ENCODE measurements around the gene OPN4. TPM values are rescaled to one million over a fixed set of nuclear protein-coding genes. Genes with fewer than 3 reads are reported as not detected.
A peak's percentile ranks its signal among the peaks of the same experiment; 100 is the strongest.

The OPN4 gene
- total and polyA plus RNA-seq, 2 experiments from 2014 or later, result not detected

GRCh38 chr10:86646532-86646931 is 7.8 kb upstream of the OPN4 start:
- Histone ChIP-seq H3K79me2 (no peaks in the 10 kb centered on the region), H3K9me2 (replicated peaks; ENCODE audit: insufficient read depth) (no peaks in the 10 kb centered on the region), H3K27ac (peak overlapping the region; percentile 55), H4K20me1 (ENCODE audit: insufficient read depth, poor library complexity, severe bottlenecking) (no peaks in the 10 kb centered on the region), H3K27me3 (no peaks in the 10 kb centered on the region), H2AFZ (no peak overlapping the region), H3K36me3 (replicated peaks; ENCODE audit: insufficient read depth, low read depth) (no peaks in the 10 kb centered on the region), H3K9me3 (ENCODE audit: low read depth) (no peaks in the 10 kb centered on the region), H3K4me1 (ENCODE audit: insufficient read depth) (peaks cover 21% of the 10 kb centered on the region), H3K4me2 (no peak overlapping the region), H3K4me3 (no peak overlapping the region)
- WGBS (ENCODE audit: low lambda C conversion rate, missing lambda C conversion rate), result 76% methylated on average over 5 of the region's 5 CpGs
- no peak for DNase-seq (ENCODE audit: low spot score)
- TF ChIP-seq CTCF (IDR thresholded peaks at IDR 0.05; ENCODE audit: poor library complexity) (no peak), EZH2phosphoT487 (IDR thresholded peaks at IDR 0.05; ENCODE audit: low read depth, severe bottlenecking, unreplicated experiment) (no peak), EZH2 (IDR thresholded peaks at IDR 0.05; ENCODE audit: borderline replicate concordance) (no peak)

GRCh38 chr10:86646933-86647332 is 7.4 kb upstream of the OPN4 start:
- no peak for DNase-seq (ENCODE audit: low spot score)
- Histone ChIP-seq H3K36me3 (replicated peaks; ENCODE audit: insufficient read depth, low read depth) (no peaks in the 10 kb centered on the region), H3K27me3 (no peaks in the 10 kb centered on the region), H2AFZ (no peak overlapping the region), H3K27ac (peak overlapping the region; percentile 55), H3K4me2 (no peak overlapping the region), H3K9me3 (ENCODE audit: low read depth) (no peaks in the 10 kb centered on the region), H4K20me1 (ENCODE audit: insufficient read depth, poor library complexity, severe bottlenecking) (no peaks in the 10 kb centered on the region), H3K79me2 (no peaks in the 10 kb centered on the region), H3K4me3 (no peak overlapping the region), H3K9me2 (replicated peaks; ENCODE audit: insufficient read depth) (no peaks in the 10 kb centered on the region), H3K4me1 (ENCODE audit: insufficient read depth) (peaks cover 21% of the 10 kb centered on the region)
- TF ChIP-seq EZH2 (IDR thresholded peaks at IDR 0.05; ENCODE audit: borderline replicate concordance), result no peak
- no peak for TF ChIP-seq CTCF (IDR thresholded peaks at IDR 0.05; ENCODE audit: poor library complexity)
- TF ChIP-seq EZH2phosphoT487 (IDR thresholded peaks at IDR 0.05; ENCODE audit: low read depth, severe bottlenecking, unreplicated experiment), result no peak
- WGBS (ENCODE audit: low lambda C conversion rate, missing lambda C conversion rate), result 71% methylated on average over 6 of the region's 6 CpGs

GRCh38 chr10:86647773-86648703 is 6.3 kb upstream of the OPN4 start:
- Histone ChIP-seq H3K27me3 (no peaks in the 10 kb centered on the region), H3K4me3 (no peak overlapping the region), H2AFZ (no peak overlapping the region), H3K9me3 (ENCODE audit: low read depth) (no peaks in the 10 kb centered on the region), H3K4me1 (ENCODE audit: insufficient read depth) (peaks cover 21% of the 10 kb centered on the region), H3K27ac (no peak overlapping the region), H3K79me2 (no peaks in the 10 kb centered on the region), H3K4me2 (no peak overlapping the region), H3K36me3 (replicated peaks; ENCODE audit: insufficient read depth, low read depth) (no peaks in the 10 kb centered on the region), H4K20me1 (ENCODE audit: insufficient read depth, poor library complexity, severe bottlenecking) (no peaks in the 10 kb centered on the region), H3K9me2 (replicated peaks; ENCODE audit: insufficient read depth) (no peaks in the 10 kb centered on the region)
- 70% methylated on average over 13 of the region's 13 CpGs for WGBS (ENCODE audit: low lambda C conversion rate, missing lambda C conversion rate)
- DNase-seq (ENCODE audit: low spot score), result no peak
- no peak for TF ChIP-seq CTCF (IDR thresholded peaks at IDR 0.05; ENCODE audit: poor library complexity)
- TF ChIP-seq EZH2phosphoT487 (IDR thresholded peaks at IDR 0.05; ENCODE audit: low read depth, severe bottlenecking, unreplicated experiment), result no peak
- no peak for TF ChIP-seq EZH2 (IDR thresholded peaks at IDR 0.05; ENCODE audit: borderline replicate concordance)
